ENCODE data around the gene TSPAN4. TPM values are rescaled to one million over a fixed set of nuclear protein-coding genes. Genes with fewer than 3 reads are reported as not detected.

TSPAN4 gene
- 2.2 and 2.3 TPM in 2 replicates for total RNA-seq

GRCh38 chr11:842370-843002, at the start of gene TSPAN4, which contains the start of gene POLR2L:
Gene TSPAN4 (plus strand): TSS chr11:842852. CDS start chr11:850305, 7,453 bp downstream.
Gene POLR2L (minus strand): TSS chr11:842529. CDS start chr11:842508, 21 bp downstream.
- intact Hi-C loops (cut with micrococcal nuclease), result loop anchor here (1.0 to 10.0 kb wide), 6 partner anchors 10 to 732 kb away; partner anchors contain the start of genes CD151, CHID1, DUSP8 and GATD1
- Mint-ChIP-seq H3K4me3 (peak within 1 kb of the TSS; percentile 89), H3K4me1 (peaks cover 35% of the 10 kb centered on the region), H3K27ac (peak within 1 kb of the TSS; percentile 83), H3K36me3 (ENCODE audit: low read depth) (peaks cover 34% of the 10 kb centered on the region), H3K9me3 (no peaks in the 10 kb centered on the region), H3K27me3 (peaks cover 5% of the 10 kb centered on the region)
- DNase-seq (peak; percentile 92), ATAC-seq (ENCODE audit: low read depth) (peak; percentile 87)
- CTCF ChIA-PET, result interaction anchor here (1.2 to 1.3 kb wide), 2 partner anchors 8 to 23 kb away, joined by 4 read pairs; no protein-coding TSS in a partner anchor
- POLR2A ChIA-PET, result interaction anchor here (0.7 to 2.6 kb wide), 14 partner anchors 10 to 730 kb away, joined by 3 to 45 read pairs (median 5); partner anchors contain the start of genes CD151, CHID1, CRACR2B and DUSP8
- no peak for TF ChIP-seq CTCF (IDR thresholded peaks at IDR 0.05)

DNA sequence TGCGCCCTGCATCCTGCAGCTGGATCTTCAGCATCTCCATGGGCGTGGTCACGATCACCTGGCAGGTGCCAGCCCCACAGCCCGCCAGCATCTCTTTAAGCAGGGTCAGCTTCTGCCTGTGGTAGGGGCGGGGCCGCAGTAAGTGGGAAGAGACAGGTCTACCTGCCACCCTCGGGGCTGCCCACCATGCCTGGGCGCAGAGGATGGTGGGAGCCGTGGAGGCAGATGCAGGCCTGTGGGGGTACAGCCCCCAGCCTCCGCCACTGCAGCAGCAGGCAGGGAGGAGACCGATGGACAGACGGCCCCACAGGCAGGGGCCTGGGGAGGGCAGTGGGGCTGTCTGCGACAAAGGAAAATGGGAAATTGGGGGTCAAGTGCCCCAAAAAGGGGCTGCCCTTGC, 49.8 kb upstream of the TSPAN4 start:
- ChIA-PET CTCF (no interaction called here), POLR2A (no interaction called here)
- DNase-seq, result no peak
- no peak for ATAC-seq (ENCODE audit: low read depth)
- H3K27ac Mint-ChIP-seq, result no peak overlapping the region
- TF ChIP-seq CTCF (IDR thresholded peaks at IDR 0.05), result no peak
- peaks cover 21% of the 10 kb centered on the region for H3K36me3 Mint-ChIP-seq (ENCODE audit: low read depth)
- peaks cover 2% of the 10 kb centered on the region for H3K27me3 Mint-ChIP-seq
- peaks cover 27% of the 10 kb centered on the region for H3K4me1 Mint-ChIP-seq
- intact Hi-C loops (cut with micrococcal nuclease), result no loop called here
- no peak overlapping the region for H3K4me3 Mint-ChIP-seq
- no peaks in the 10 kb centered on the region for H3K9me3 Mint-ChIP-seq

DNA sequence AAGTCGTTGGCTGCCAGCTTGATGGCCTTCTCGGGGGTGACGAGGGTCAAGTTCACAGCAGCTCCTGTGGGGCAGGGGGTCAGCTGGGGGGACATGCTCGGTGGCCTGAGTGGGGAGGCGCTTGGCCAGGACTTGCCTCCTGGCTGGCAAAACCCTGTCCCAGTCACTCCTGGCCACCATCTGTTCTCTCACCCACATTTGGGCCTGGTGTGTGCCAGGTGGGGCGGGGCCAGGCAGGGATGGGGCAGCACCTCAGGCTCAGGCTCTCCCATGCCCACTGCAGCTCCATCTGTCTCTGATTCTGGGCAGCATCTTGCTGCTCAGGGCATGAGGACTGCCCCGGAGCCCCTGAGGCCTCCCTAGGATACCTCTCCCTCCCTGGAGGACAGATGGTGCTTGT, 49.1 kb upstream of the TSPAN4 start:
- Mint-ChIP-seq H3K4me1 (peaks cover 27% of the 10 kb centered on the region), H3K27ac (no peak overlapping the region), H3K9me3 (no peaks in the 10 kb centered on the region), H3K27me3 (peaks cover 2% of the 10 kb centered on the region), H3K4me3 (no peak overlapping the region), H3K36me3 (ENCODE audit: low read depth) (peaks cover 21% of the 10 kb centered on the region)
- DNase-seq, result no peak
- ChIA-PET CTCF (no interaction called here), POLR2A (no interaction called here)
- intact Hi-C loops (cut with micrococcal nuclease), result no loop called here
- no peak for ATAC-seq (ENCODE audit: low read depth)
- no peak for TF ChIP-seq CTCF (IDR thresholded peaks at IDR 0.05)

DNA sequence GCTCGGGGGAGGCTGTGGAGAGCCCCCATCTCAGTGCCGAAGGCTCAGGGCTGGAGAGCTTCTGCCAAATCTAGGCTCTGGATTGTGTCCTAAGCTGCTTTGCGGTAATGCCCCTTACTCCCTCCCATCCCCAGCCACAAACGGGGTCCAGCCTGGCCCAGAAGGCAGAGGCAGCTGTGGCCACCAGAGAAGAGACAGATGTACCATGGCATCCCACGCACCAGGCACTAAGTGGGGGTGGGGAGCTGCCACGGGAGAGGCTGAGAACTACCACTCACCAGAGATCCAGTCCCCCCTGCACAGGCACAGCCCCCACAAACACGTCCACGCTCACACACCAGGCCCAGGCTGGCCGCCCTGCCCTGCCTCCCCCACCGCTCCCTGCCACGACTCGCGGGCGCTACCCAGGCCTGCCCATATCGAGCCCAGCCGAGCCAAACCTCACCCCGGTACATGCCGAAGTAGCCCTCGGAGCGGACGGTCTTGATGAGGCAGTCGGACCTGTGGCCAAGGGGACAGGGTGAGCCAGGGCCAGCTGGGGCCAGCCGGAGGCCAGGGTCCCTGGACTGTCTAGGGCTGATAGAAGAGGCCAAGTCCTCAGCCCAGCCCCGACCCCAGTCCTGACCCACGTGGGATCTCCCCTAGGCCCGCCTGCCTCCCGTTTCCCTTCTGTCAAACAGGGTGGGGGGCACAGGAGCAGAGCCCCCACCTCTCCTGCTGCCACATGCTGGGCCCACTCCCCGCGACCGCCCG, 48.5 kb upstream of the TSPAN4 start:
- peaks cover 21% of the 10 kb centered on the region for H3K36me3 Mint-ChIP-seq (ENCODE audit: low read depth)
- H3K27ac Mint-ChIP-seq, result no peak overlapping the region
- no peak for TF ChIP-seq CTCF (IDR thresholded peaks at IDR 0.05)
- peak overlapping the region; percentile 41 for H3K4me3 Mint-ChIP-seq
- ATAC-seq (ENCODE audit: low read depth) (no peak), DNase-seq (no peak)
- peaks cover 27% of the 10 kb centered on the region for H3K4me1 Mint-ChIP-seq
- intact Hi-C loops (cut with micrococcal nuclease), result no loop called here
- POLR2A ChIA-PET, result no interaction called here
- CTCF ChIA-PET, result no interaction called here
- H3K9me3 Mint-ChIP-seq, result no peaks in the 10 kb centered on the region
- H3K27me3 Mint-ChIP-seq, result no peaks in the 10 kb centered on the region
